Uterus (tissue), 4 donors: ENCODE measurements around the gene LILRA5. TPM values are rescaled to one million over a fixed set of nuclear protein-coding genes. Genes with fewer than 3 reads are reported as not detected.

ENCODE experiments used
- DNase-seq, 2 donors: peaks; one replicate each; pipeline ENCODE4 v3.0.0-alpha.2; 2019 to 2020
- H3K27ac ChIP-seq, 2 donors: fragments of 200-600 bp; sonication (generic); 1 replicate in 1 of 2; 2 replicates in 1 of 2; pipeline ENCODE4 v1.5.1; 2016 to 2018
- H3K27me3 ChIP-seq, 2 donors: fragments of 200-600 bp; sonication (generic); one replicate each; pipeline ENCODE4 v1.5.1; 2018 to 2019; ENCODE audit warnings: control low read depth in 1 of 2
- H3K36me3 ChIP-seq, 2 donors: fragments of 200-600 bp; sonication (generic); one replicate each; pipeline ENCODE4 v1.5.1; 2019; ENCODE audit warnings: control low read depth in 1 of 2
- H3K4me1 ChIP-seq, 2 donors: fragments of 200-600 bp; sonication (generic); one replicate each; pipeline ENCODE4 v1.5.1; 2018 to 2019; ENCODE audit warnings: control low read depth in 1 of 2
- H3K4me3 ChIP-seq, 2 donors: fragments of 200-600 bp; sonication (generic); 1 replicate in 1 of 2; 2 replicates in 1 of 2; pipeline ENCODE4 v1.5.1; 2018 to 2019; ENCODE audit warnings: mild to moderate bottlenecking in 1 of 2
- H3K9me3 ChIP-seq, 2 donors: fragments of 200-600 bp; sonication (generic); one replicate each; pipeline ENCODE4 v1.5.1; 2019; ENCODE audit warnings: control low read depth in 1 of 2
- POLR2A ChIP-seq, 2 donors: fragments of 450-650 bp; IDR thresholded peaks; one replicate each; pipeline ENCODE4 v1.6.1; 2016; ENCODE audit warnings: antibody characterized with exemption in 2 of 2, mild to moderate bottlenecking in 1 of 2, moderate library complexity in 1 of 2
- intact Hi-C: fragments of 100-400 bp; cut with DNase I; formaldehyde crosslinking; loops from one replicate; pipeline ENCODE4 v1.15.1; 2023; ENCODE audit warnings: low total_unique reads
- microRNA-seq: library from miRNA; unstranded; fragments of <30 nt; microRNA quantifications from one replicate; pipeline ENCODE4, GENCODE V29; 2016; ENCODE audit warnings: borderline microRNAs expressed, borderline replicate concordance
- small RNA-seq: library from RNA; depleted of rRNA; stranded (forward); fragments of <200 nt; gene quantifications from one replicate; pipeline ENCODE3, GENCODE V24; 2016
- total RNA-seq, 4 donors: library from RNA; depleted of rRNA in 3 of 4; stranded (reverse); fragments of >200 nt in 3 of 4; gene quantifications; one replicate each; pipeline versions ENCODE4 v1.1.0 to v1.2.4, GENCODE V29; 2014 to 2023
- TF ChIP-seq, protein P1 (sequence below), 4 experiments: fragments of 200-600 bp in 2 of 4; fragments of 450-650 bp in 2 of 4; sonication (generic) in 2 of 4; IDR thresholded peaks; one replicate each; pipeline ENCODE4 v1.5.1; 2016 to 2019; ENCODE audit warnings: antibody characterized with exemption in 4 of 4, mild to moderate bottlenecking in 2 of 4, moderate library complexity in 1 of 4
- donor health status: DM: yes; HTN: yes; CAD: no.

The LILRA5 gene
- total RNA-seq, 4 donors from 2014 or later, result 0.35 to 9.7 (median 2.8) TPM; not detected in 1

DNA sequence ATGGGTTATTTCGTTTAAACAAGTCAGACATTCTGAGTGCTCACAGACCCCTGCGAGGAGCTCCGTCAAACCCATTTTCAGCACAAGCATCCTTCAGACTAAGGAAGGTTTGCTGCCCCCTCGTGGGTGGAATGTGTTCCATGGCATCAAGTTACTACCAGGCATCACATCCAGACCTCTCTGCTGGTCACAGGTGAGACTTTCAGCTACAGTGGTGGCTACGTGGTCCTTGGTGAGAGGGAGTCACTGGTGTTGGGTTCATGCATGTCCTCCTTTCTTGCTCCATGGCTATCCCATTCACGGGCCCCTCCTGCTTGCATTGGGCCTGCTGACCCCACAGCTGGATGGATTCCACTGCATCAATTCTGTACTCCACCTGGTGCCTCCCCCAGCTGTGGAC is 46.8 kb downstream of the LILRA5 start:
- intact Hi-C loops, result no loop called here

DNA sequence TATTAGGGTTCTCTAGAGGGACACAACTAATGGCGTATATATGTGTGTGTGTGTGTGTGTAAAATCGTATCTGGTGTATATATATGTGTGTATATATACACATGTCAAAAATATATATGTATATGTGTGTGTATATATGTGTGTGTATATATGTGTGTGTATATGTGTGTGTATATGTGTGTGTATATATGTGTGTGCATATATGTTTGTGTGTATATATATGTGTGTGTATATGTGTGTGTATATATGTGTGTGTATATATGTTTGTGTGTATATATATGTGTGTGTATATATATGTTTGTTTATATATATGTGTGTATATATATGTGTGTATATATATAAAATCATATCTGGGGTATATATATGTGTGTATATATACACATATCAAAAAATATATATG is 50.5 kb downstream of the LILRA5 start:
- Histone ChIP-seq H3K4me1 (no peaks in the 10 kb centered on the region), H3K27me3 (no peaks in the 10 kb centered on the region), H3K4me3 (no peak overlapping the region), H3K36me3 (no peaks in the 10 kb centered on the region), H3K9me3 (no peaks in the 10 kb centered on the region), H3K27ac (no peak overlapping the region)
- intact Hi-C loops, result no loop called here
- no peak for DNase-seq
- TF ChIP-seq, protein P1, sequence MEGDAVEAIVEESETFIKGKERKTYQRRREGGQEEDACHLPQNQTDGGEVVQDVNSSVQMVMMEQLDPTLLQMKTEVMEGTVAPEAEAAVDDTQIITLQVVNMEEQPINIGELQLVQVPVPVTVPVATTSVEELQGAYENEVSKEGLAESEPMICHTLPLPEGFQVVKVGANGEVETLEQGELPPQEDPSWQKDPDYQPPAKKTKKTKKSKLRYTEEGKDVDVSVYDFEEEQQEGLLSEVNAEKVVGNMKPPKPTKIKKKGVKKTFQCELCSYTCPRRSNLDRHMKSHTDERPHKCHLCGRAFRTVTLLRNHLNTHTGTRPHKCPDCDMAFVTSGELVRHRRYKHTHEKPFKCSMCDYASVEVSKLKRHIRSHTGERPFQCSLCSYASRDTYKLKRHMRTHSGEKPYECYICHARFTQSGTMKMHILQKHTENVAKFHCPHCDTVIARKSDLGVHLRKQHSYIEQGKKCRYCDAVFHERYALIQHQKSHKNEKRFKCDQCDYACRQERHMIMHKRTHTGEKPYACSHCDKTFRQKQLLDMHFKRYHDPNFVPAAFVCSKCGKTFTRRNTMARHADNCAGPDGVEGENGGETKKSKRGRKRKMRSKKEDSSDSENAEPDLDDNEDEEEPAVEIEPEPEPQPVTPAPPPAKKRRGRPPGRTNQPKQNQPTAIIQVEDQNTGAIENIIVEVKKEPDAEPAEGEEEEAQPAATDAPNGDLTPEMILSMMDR (IDR thresholded peaks at IDR 0.05), result no peak
- no peak for TF ChIP-seq POLR2A (IDR thresholded peaks at IDR 0.05)

More for the DNA sequence above, 46.8 kb downstream of the LILRA5 start:
- H3K4me1 ChIP-seq, result no peaks in the 10 kb centered on the region
- TF ChIP-seq POLR2A (IDR thresholded peaks at IDR 0.05), result no peak
- TF ChIP-seq, protein P1 (IDR thresholded peaks at IDR 0.05), result peak; percentile 37 to 48 (median 40)
- no peaks in the 10 kb centered on the region for H3K27me3 ChIP-seq
- no peaks in the 10 kb centered on the region for H3K36me3 ChIP-seq
- H3K9me3 ChIP-seq, result no peaks in the 10 kb centered on the region
- H3K4me3 ChIP-seq, result no peak overlapping the region
- no peak overlapping the region for H3K27ac ChIP-seq
- peak; percentile 42 to 46 for DNase-seq

DNA sequence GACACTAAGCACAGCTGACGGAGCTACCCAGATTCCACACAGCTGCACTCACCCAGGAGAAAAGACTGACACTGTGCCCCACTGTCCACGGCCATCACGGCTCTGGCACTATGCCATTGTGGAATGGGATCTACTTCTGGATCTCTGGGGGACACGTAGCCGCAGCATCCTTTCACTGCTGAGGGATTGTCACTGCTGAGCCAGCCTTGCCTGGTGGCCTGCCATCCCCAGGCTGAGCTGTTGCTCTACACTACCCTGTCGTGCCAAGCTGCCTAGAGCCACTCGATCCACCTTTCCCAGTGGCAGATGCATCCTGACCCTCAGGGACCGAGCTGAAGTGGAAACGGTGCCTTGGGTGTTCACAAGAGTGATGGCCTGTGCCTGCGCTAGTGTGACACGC is 50.9 kb downstream of the LILRA5 start:
- Histone ChIP-seq H3K36me3 (no peaks in the 10 kb centered on the region), H3K4me3 (no peak overlapping the region), H3K27ac (no peak overlapping the region), H3K27me3 (no peaks in the 10 kb centered on the region), H3K4me1 (no peaks in the 10 kb centered on the region), H3K9me3 (no peaks in the 10 kb centered on the region)
- no peak for DNase-seq
- intact Hi-C loops, result no loop called here
- TF ChIP-seq POLR2A (IDR thresholded peaks at IDR 0.05), result no peak
- TF ChIP-seq, protein P1 (IDR thresholded peaks at IDR 0.05), result no peak

DNA sequence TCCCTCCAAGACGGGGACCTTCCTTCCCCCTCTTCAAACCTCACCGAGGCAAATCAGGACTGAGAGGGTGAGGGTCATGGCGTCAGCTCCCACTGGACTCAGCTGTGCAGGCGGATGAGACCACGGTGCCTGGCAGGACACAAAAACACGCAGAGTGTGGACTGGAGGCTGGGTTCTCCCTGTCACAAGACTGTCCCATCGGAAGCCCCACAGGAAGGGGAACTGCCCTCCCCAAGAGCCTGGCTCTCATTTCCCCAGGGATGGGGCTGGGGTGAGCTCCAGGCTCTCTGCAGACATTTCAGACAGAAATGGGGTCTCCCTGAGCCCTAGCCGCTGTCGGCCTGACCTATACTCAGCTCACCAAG is 55.9 kb downstream of the LILRA5 start, which contains the start of gene LILRB5:
Gene LILRB5 (minus strand): TSS at position 158 of the 365 bp plus-strand sequence. CDS start 80 bp downstream, at position 78.
- TF ChIP-seq, protein P1 (IDR thresholded peaks at IDR 0.05), result no peak
- TF ChIP-seq POLR2A (IDR thresholded peaks at IDR 0.05), result no peak

More for the DNA sequence above, 55.9 kb downstream of the LILRA5 start, which contains the start of gene LILRB5:
- no peaks in the 10 kb centered on the region for H3K36me3 ChIP-seq
- no peaks in the 10 kb centered on the region for H3K9me3 ChIP-seq
- H3K27me3 ChIP-seq, result no peaks in the 10 kb centered on the region
- intact Hi-C loops, result no loop called here
- H3K4me3 ChIP-seq, result no peak within 1 kb of the TSS
- no peaks in the 10 kb centered on the region for H3K4me1 ChIP-seq
- no peak within 1 kb of the TSS for H3K27ac ChIP-seq
- no peak for DNase-seq

Small RNAs within 50 kb of the gene (microRNA-seq; reads per million reads assigned to microRNA genes)
- not detected for gene MIR4752

Small RNAs within 50 kb of the gene (small RNA-seq; reads per million reads assigned to genes)
- not detected for gene AC245884.12
- gene MIR4752, result not detected
- not detected for gene RNU6-1307P

Other genes starting within 250 kb of the LILRA5 start
- not detected for gene VSTM1, start 249.3 kb downstream of the LILRA5 start, total RNA-seq
- not detected for gene TARM1, start 231.8 kb downstream of the LILRA5 start, total RNA-seq
- gene OSCAR, start 212.4 kb downstream of the LILRA5 start, total RNA-seq, result 1 to 10 TPM in 1 of 4 donors, under 1 TPM in 1, not detected in 2; 0.91 to 6.5 TPM
- 10 to 100 TPM in 1 of 4 donors, 1 to 10 TPM in 2, not detected in 1; 4.7 to 65.8 (median 5.5) TPM for gene NDUFA3, start 210.3 kb downstream of the LILRA5 start, total RNA-seq
- gene TFPT, start 197.5 kb downstream of the LILRA5 start, total RNA-seq, result 10 to 100 TPM in 2 of 4 donors, 1 to 10 TPM in 1, under 1 TPM in 1; 0.88 to 37.1 (median 9.9) TPM
- 10 to 100 TPM; 17.9 to 97.3 (median 52.6) TPM for gene PRPF31, start 197.4 kb downstream of the LILRA5 start, total RNA-seq
- 10 to 100 TPM in 2 of 4 donors, 1 to 10 TPM in 1, under 1 TPM in 1; 0.88 to 41.6 (median 9.9) TPM for gene CNOT3, start 175.4 kb downstream of the LILRA5 start, total RNA-seq
- 10 to 100 TPM in 2 of 4 donors, 1 to 10 TPM in 2; 3.7 to 52.8 (median 23.8) TPM for gene LENG1, start 153.4 kb downstream of the LILRA5 start, total RNA-seq
- gene TMC4, start 140.0 kb downstream of the LILRA5 start, total RNA-seq, result 10 to 100 TPM in 1 of 4 donors, 1 to 10 TPM in 2, not detected in 1; 1.3 to 31.0 (median 3.0) TPM
- gene MBOAT7, start 123.6 kb downstream of the LILRA5 start, total RNA-seq, result 10 to 100 TPM in 3 of 4 donors, 1 to 10 TPM in 1; 5.3 to 47.8 (median 19.2) TPM
- gene TSEN34, start 121.9 kb downstream of the LILRA5 start, total RNA-seq, result 10 to 100 TPM; 13.1 to 66.4 (median 32.2) TPM
- gene RPS9, start 112.3 kb downstream of the LILRA5 start, total RNA-seq, result 1,000 to 10,000 TPM; 1,240 to 3,586 (median 2,088) TPM
- 1 to 10 TPM in 2 of 4 donors, not detected in 2; 3.0 to 5.3 TPM for gene LILRB3, start 90.2 kb downstream of the LILRA5 start, total RNA-seq
- 1 to 10 TPM in 2 of 4 donors, not detected in 2; 1.0 to 1.7 TPM for gene LILRA6, start 70.4 kb downstream of the LILRA5 start, total RNA-seq
- 1 to 10 TPM in 3 of 4 donors, not detected in 1; 3.2 to 3.7 (median 3.7) TPM for gene LILRB5, start 55.9 kb downstream of the LILRA5 start, total RNA-seq
- gene LILRB2, start 32.1 kb downstream of the LILRA5 start, total RNA-seq, result 1 to 10 TPM in 3 of 4 donors, under 1 TPM in 1; 0.41 to 4.2 (median 1.7) TPM
- gene LILRA4, start 26.0 kb upstream of the LILRA5 start, total RNA-seq, result not detected
- gene LAIR1, start 51.8 kb upstream of the LILRA5 start, total RNA-seq, result 10 to 100 TPM in 2 of 4 donors, 1 to 10 TPM in 2; 1.0 to 64.7 (median 9.5) TPM
- 10 to 100 TPM in 1 of 4 donors, 1 to 10 TPM in 1, not detected in 2; 1.9 to 10.2 TPM for gene TTYH1, start 102.3 kb upstream of the LILRA5 start, total RNA-seq
- 100 to 1,000 TPM in 2 of 4 donors, 10 to 100 TPM in 2; 58.1 to 275 (median 91.4) TPM for gene LENG8, start 136.0 kb upstream of the LILRA5 start, total RNA-seq
- gene LENG9, start 150.6 kb upstream of the LILRA5 start, total RNA-seq, result 1 to 10 TPM in 3 of 4 donors, not detected in 1; 3.7 to 7.1 (median 3.8) TPM
- gene CDC42EP5, start 160.1 kb upstream of the LILRA5 start, total RNA-seq, result 10 to 100 TPM in 2 of 4 donors, 1 to 10 TPM in 2; 1.8 to 39.8 (median 16.1) TPM
- gene LAIR2, start 189.7 kb upstream of the LILRA5 start, total RNA-seq, result not detected